Measurements from ENCODE around the gene MRPL19.

DNA sequence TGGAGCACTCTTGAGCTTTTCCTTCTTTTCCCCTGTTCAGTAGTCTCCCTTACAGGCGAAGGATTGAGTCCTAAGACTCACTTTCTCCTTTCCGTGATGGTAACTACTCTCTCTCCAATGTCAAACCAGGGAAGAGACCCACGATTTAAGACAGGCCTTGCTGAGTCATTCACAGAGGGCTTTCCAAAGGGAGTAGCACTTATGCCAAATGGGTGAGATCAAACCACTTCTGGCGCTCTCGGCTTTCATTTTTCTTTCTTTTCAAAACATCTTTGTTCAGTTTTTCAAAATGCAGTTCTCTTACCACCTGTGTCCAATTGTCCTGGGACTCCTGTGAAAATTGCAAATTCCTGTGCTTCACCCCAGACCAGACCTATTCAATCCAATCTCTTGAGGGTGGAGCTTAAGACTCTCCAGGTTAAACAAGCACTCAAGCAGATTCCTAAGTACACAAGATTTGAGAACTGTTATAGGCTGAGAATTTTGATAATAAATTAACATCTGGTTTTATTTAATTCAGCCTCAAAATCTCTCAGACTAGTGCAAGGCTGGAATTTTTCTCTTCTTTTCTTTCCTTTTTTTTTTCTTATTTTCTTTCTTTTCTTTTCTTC lies 14.4 kb upstream of the MRPL19 start:
- TF ChIP-seq CTCF (IDR thresholded peaks at IDR 0.05) (no peak), POLR2A (IDR thresholded peaks at IDR 0.05) (no peak)
